Neural progenitor cell (in vitro differentiated cells): Measurements from ENCODE around the gene CCDC188. TPM values are rescaled to one million over a fixed set of nuclear protein-coding genes. Genes with fewer than 3 reads are reported as not detected.

Experiments used
- DNase-seq: peaks from one replicate; pipeline ENCODE4 v3.0.0-alpha.2; 2016; ENCODE audit warnings: low spot score
- H2AFZ ChIP-seq: fragments of 200-600 bp; sonication (generic); replicated peaks from 2 replicates; pipeline ENCODE4 v1.6.1; 2016; ENCODE audit warnings: antibody characterized with exemption
- H3F3A ChIP-seq: fragments of 200-600 bp; sonication (generic); 2 replicates; pipeline ENCODE4 v1.6.1; 2016; ENCODE audit warnings: antibody characterized with exemption, low read depth
- H3K27ac ChIP-seq: fragments of 200-600 bp; sonication (generic); 2 replicates; pipeline ENCODE4 v1.5.1; 2016; ENCODE audit warnings: mild to moderate bottlenecking
- H3K27me3 ChIP-seq: fragments of 200-600 bp; sonication (generic); 2 replicates; pipeline ENCODE4 v1.6.1; 2016; ENCODE audit warnings: mild to moderate bottlenecking, moderate library complexity
- H3K36me3 ChIP-seq: fragments of 200-600 bp; sonication (generic); 2 replicates; pipeline ENCODE4 v1.5.1; 2016
- H3K4me1 ChIP-seq: fragments of 200-600 bp; sonication (generic); 2 replicates; pipeline ENCODE4 v1.6.1; 2016; ENCODE audit warnings: mixed run types
- H3K4me2 ChIP-seq: fragments of 200-600 bp; sonication (generic); 2 replicates; pipeline ENCODE4 v1.6.1; 2016
- H3K4me3 ChIP-seq: fragments of 200-600 bp; sonication (generic); 2 replicates; pipeline ENCODE4 v1.5.1; 2016
- H3K79me2 ChIP-seq: fragments of 200-600 bp; sonication (generic); 2 replicates; pipeline ENCODE4 v1.6.1; 2016; ENCODE audit warnings: low read depth
- H3K9ac ChIP-seq: fragments of 200-600 bp; sonication (generic); 2 replicates; pipeline ENCODE4 v1.6.1; 2016
- H3K9me3 ChIP-seq: fragments of 200-600 bp; sonication (generic); 2 replicates; pipeline ENCODE4 v1.5.1; 2016; ENCODE audit warnings: low read depth
- H4K20me1 ChIP-seq: fragments of 200-600 bp; sonication (generic); 2 replicates; pipeline ENCODE4 v1.6.1; 2016; ENCODE audit warnings: low read depth
- H3K27ac Mint-ChIP-seq: 3 replicates; pipeline ENCODE4 v1.8.0; 2021; ENCODE audit warnings: mixed read lengths
- H3K27me3 Mint-ChIP-seq: 2 replicates; pipeline ENCODE4 v1.8.0; 2022; ENCODE audit warnings: low read depth, mild to moderate bottlenecking, inconsistent platforms, moderate library complexity, mixed read lengths; ENCODE audit not compliant: insufficient read depth
- H3K36me3 Mint-ChIP-seq: 3 replicates; pipeline ENCODE4 v1.8.0; 2021; ENCODE audit warnings: mixed read lengths
- H3K4me1 Mint-ChIP-seq: 3 replicates; pipeline ENCODE4 v1.8.0; 2021; ENCODE audit warnings: mixed read lengths
- H3K4me3 Mint-ChIP-seq: 3 replicates; pipeline ENCODE4 v1.8.0; 2021; ENCODE audit warnings: mild to moderate bottlenecking, moderate library complexity, mixed read lengths
- H3K9me3 Mint-ChIP-seq: 3 replicates; pipeline ENCODE4 v1.8.0; 2020; ENCODE audit warnings: mixed read lengths
- EZH2 ChIP-seq: fragments of 200-600 bp; sonication (generic); IDR thresholded peaks from 2 replicates; pipeline ENCODE4 v1.6.1; 2017; ENCODE audit warnings: antibody characterized with exemption, mild to moderate bottlenecking, moderate library complexity
- EZH2phosphoT487 ChIP-seq: fragments of 200-600 bp; sonication (generic); IDR thresholded peaks from 2 replicates; pipeline ENCODE4 v1.6.1; 2017; ENCODE audit warnings: antibody characterized with exemption
- total RNA-seq: library from RNA; depleted of rRNA; stranded (reverse); fragments of >200 nt; gene quantifications from 2 replicates; pipeline ENCODE4 v1.2.3, GENCODE V29; 2015; ENCODE audit warnings: low replicate concordance
- TF ChIP-seq, protein P1 (sequence below): fragments of 200-600 bp; sonication (generic); IDR thresholded peaks from 2 replicates; pipeline ENCODE4 v1.5.1; 2017; ENCODE audit warnings: antibody characterized with exemption, mild to moderate bottlenecking

The CCDC188 gene
- total RNA-seq, 1 donor from 2014 or later, result not detected

DNA sequence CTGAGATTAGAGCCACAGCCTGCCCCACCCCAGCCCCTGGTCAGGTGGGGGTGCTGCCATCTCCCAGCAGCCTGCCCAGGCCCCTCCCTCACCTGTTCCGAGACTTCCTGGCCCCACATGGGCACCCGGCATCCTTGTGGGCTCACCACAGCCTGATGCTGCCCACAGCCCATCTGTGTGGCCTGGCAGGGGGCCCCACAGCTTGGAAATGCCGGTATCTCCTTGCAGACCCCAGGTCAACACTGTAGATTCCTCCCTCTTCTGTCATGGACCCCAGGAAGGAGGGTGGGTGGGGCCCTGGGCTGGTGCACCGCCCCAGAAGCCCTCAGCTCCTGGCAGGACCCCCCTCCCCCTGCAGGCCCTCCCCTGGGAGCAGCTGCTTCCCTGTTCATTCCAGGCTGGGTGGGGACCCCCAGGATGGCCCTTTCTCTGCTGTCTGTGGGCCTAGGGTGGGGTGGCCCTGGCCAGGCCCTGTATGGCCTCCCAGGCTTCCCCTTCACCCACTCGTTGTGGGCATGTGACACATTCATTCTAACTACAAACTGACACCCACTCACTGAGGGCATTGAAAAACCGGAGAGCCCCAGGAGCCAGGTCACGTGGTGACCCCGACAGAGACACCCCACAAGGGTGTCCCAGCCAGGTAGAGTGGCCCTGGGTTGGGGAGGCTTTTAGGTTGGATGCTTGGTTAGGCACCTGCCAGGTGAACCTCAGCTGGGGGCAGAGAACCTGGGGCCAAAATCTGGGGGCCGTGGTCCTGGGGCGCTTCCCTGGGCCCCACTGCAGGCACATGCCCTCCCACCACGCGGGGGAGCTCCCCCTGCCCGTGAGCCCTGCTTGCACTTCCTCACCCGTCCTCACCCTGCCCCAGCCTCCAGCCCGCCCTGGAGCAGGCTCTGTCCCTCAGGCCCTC is 44.1 kb upstream of the CCDC188 start:
- Histone ChIP-seq H3F3A (no peaks in the 10 kb centered on the region), H3K4me2 (no peak overlapping the region), H3K4me3 (no peak overlapping the region), H3K36me3 (no peaks in the 10 kb centered on the region), H2AFZ (no peak overlapping the region), H4K20me1 (no peaks in the 10 kb centered on the region), H3K9me3 (no peaks in the 10 kb centered on the region), H3K79me2 (no peaks in the 10 kb centered on the region), H3K27ac (no peak overlapping the region), H3K4me1 (peaks cover 4% of the 10 kb centered on the region), H3K27me3 (no peaks in the 10 kb centered on the region), H3K9ac (no peak overlapping the region)
- Mint-ChIP-seq H3K36me3 (no peaks in the 10 kb centered on the region), H3K27ac (no peak overlapping the region), H3K4me3 (no peak overlapping the region), H3K9me3 (no peaks in the 10 kb centered on the region), H3K4me1 (peaks cover 7% of the 10 kb centered on the region), H3K27me3 (peaks cover 8% of the 10 kb centered on the region)
- TF ChIP-seq EZH2, result no peak
- DNase-seq, result no peak

DNA sequence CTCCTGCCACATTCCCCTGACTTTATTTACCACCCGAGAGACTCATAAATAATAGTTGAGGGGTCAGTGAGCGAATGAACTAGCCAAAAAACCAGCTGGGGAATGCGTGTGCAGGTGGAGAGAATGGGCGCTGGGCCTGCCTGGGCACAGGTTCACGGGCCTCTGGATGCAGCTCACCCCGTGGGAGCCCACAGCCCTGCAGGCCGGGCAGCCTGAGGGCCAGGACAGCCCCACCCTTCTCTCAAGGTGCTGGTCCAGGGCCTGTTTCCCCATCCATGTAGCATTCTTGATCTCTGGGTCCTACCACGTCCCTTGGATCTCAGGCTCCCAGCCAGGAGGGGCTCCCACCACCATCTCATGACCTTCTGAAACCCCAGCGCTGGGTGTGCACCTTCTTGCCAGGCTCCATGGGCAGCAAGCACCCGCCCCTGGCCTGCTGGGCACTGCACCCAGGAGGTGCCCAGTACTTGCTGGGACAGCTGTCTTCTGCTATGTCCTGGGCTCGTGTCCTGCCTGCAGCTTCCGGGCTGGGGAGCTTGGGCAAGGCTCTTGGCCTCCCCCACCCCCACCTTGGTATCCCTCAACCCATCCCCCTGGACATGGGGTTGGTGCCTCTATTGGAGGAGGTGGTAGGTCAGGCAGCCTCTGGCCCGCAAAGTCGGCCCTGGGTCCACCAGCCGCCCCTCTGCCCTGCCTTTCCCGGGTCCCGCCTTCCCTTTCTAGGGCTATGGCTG is 43.1 kb upstream of the CCDC188 start:
- Histone ChIP-seq H3K4me3 (no peak overlapping the region), H2AFZ (no peak overlapping the region), H3K9me3 (no peaks in the 10 kb centered on the region), H3K27me3 (no peaks in the 10 kb centered on the region), H3K4me1 (peaks cover 4% of the 10 kb centered on the region), H3K4me2 (no peak overlapping the region), H3K36me3 (no peaks in the 10 kb centered on the region), H3K79me2 (no peaks in the 10 kb centered on the region), H3K27ac (no peak overlapping the region), H4K20me1 (no peaks in the 10 kb centered on the region), H3F3A (no peaks in the 10 kb centered on the region), H3K9ac (no peak overlapping the region)
- no peaks in the 10 kb centered on the region for H3K9me3 Mint-ChIP-seq
- H3K4me3 Mint-ChIP-seq, result no peak overlapping the region
- H3K27me3 Mint-ChIP-seq, result peaks cover 8% of the 10 kb centered on the region
- H3K27ac Mint-ChIP-seq, result no peak overlapping the region
- TF ChIP-seq, protein P1, sequence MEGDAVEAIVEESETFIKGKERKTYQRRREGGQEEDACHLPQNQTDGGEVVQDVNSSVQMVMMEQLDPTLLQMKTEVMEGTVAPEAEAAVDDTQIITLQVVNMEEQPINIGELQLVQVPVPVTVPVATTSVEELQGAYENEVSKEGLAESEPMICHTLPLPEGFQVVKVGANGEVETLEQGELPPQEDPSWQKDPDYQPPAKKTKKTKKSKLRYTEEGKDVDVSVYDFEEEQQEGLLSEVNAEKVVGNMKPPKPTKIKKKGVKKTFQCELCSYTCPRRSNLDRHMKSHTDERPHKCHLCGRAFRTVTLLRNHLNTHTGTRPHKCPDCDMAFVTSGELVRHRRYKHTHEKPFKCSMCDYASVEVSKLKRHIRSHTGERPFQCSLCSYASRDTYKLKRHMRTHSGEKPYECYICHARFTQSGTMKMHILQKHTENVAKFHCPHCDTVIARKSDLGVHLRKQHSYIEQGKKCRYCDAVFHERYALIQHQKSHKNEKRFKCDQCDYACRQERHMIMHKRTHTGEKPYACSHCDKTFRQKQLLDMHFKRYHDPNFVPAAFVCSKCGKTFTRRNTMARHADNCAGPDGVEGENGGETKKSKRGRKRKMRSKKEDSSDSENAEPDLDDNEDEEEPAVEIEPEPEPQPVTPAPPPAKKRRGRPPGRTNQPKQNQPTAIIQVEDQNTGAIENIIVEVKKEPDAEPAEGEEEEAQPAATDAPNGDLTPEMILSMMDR, result no peak
- no peak for TF ChIP-seq EZH2
- no peak for TF ChIP-seq EZH2phosphoT487
- H3K36me3 Mint-ChIP-seq, result no peaks in the 10 kb centered on the region
- DNase-seq, result no peak
- H3K4me1 Mint-ChIP-seq, result peaks cover 7% of the 10 kb centered on the region

- H3K4me2 ChIP-seq, result no peak overlapping the region
- H3K36me3 Mint-ChIP-seq, result no peaks in the 10 kb centered on the region
- no peaks in the 10 kb centered on the region for H3F3A ChIP-seq
- H3K27me3 ChIP-seq, result no peaks in the 10 kb centered on the region
- H3K27me3 Mint-ChIP-seq, result peaks cover 8% of the 10 kb centered on the region
- no peaks in the 10 kb centered on the region for H3K79me2 ChIP-seq
- TF ChIP-seq EZH2phosphoT487 (no peak), EZH2 (no peak)
- TF ChIP-seq, protein P1, result no peak
- H3K9me3 Mint-ChIP-seq, result no peaks in the 10 kb centered on the region
- peaks cover 4% of the 10 kb centered on the region for H3K4me1 ChIP-seq
- no peaks in the 10 kb centered on the region for H3K9me3 ChIP-seq
- peak overlapping the region; percentile 29 for H3K27ac Mint-ChIP-seq
- no peak overlapping the region for H3K9ac ChIP-seq
- H3K4me3 Mint-ChIP-seq, result no peak overlapping the region
- no peaks in the 10 kb centered on the region for H3K36me3 ChIP-seq
- DNase-seq, result no peak
- H3K4me3 ChIP-seq, result no peak overlapping the region
- H4K20me1 ChIP-seq, result no peaks in the 10 kb centered on the region
- H2AFZ ChIP-seq, result no peak overlapping the region
- no peak overlapping the region for H3K27ac ChIP-seq
- H3K4me1 Mint-ChIP-seq, result peaks cover 7% of the 10 kb centered on the region
Observed at GRCh38 chr22:20192972-20193760, 42.3 kb upstream of the CCDC188 start.
